Panc1 (cell line): ENCODE data around the gene INPP4B.
"Not testable (repeated sequence)": the region's sequence is repeated elsewhere in the genome, so short reads cannot be mapped to it uniquely, and the experiment has no call there.

Experiments
- CTCF ChIP-seq: fragments of 450-650 bp; IDR thresholded peaks from 2 replicates; pipeline ENCODE4 v1.5.1; 2017; ENCODE audit warnings: mild to moderate bottlenecking
- POLR2AphosphoS5 ChIP-seq: IDR thresholded peaks from 2 replicates; pipeline ENCODE4 v1.6.1; 2012; ENCODE audit warnings: mild to moderate bottlenecking, low read depth, low read length, moderate library complexity
- REST ChIP-seq, 2 experiments: IDR thresholded peaks; 2 replicates each; pipeline ENCODE4 v1.6.1; 2011 to 2012; ENCODE audit warnings: low read depth in 2 of 2, control low read depth in 1 of 2, low read length in 1 of 2, mild to moderate bottlenecking in 1 of 2, moderate library complexity in 1 of 2; ENCODE audit not compliant: insufficient read depth in 1 of 2
- SIN3A ChIP-seq: IDR thresholded peaks from 2 replicates; pipeline ENCODE4 v1.6.1; 2012; ENCODE audit warnings: low read depth, mild to moderate bottlenecking, low read length, moderate library complexity, borderline replicate concordance; ENCODE audit not compliant: insufficient read depth

GRCh38 chr4:142644628-142645027 lies 201.5 kb downstream of the INPP4B start:
- not testable (repeated sequence) for TF ChIP-seq CTCF; POLR2AphosphoS5; SIN3A; REST (IDR thresholded peaks at IDR 0.05; ENCODE audit: insufficient read depth in 1 of 2, low read depth in 2 of 2, low read length in 1 of 2)
